Measurements from ENCODE around the gene SLC17A3.

The SLC17A3 gene

GRCh38 chr6:25832670-25833069 is 41.4 kb downstream of the SLC17A3 start:
- no peak for DNase-seq

GRCh38 chr6:25832307-25832662 is 41.8 kb downstream of the SLC17A3 start:
- no peak for DNase-seq

- DNase-seq, result no peak
These were observed 42.3 kb downstream of the SLC17A3 start, which contains the start of gene SLC17A1 for GRCh38 chr6:25831532-25832306. TSS of gene SLC17A1 (minus strand) at chr6:25832052. CDS start at chr6:25830557, 1,495 bp downstream.

GRCh38 chr6:25830458-25830857 is 43.6 kb downstream of the SLC17A3 start:
- DNase-seq, result no peak

GRCh38 chr6:25829375-25829774 is 44.7 kb downstream of the SLC17A3 start:
- no peak for DNase-seq

GRCh38 chr6:25821341-25821740 is 52.7 kb downstream of the SLC17A3 start:
- no peak for DNase-seq

- DNase-seq, result no peak
These were observed 57.8 kb downstream of the SLC17A3 start for GRCh38 chr6:25816252-25816651.

- no peak for DNase-seq
These were observed 58.8 kb downstream of the SLC17A3 start for GRCh38 chr6:25815194-25815593.

- no peak for DNase-seq
These were observed 69.2 kb downstream of the SLC17A3 start for GRCh38 chr6:25804804-25805203.

- DNase-seq, result no peak
These were observed 72.6 kb downstream of the SLC17A3 start for GRCh38 chr6:25801436-25801835.
